Neural cell (in vitro differentiated cells): ENCODE data around the gene PGRMC2. TPM values are rescaled to one million over a fixed set of nuclear protein-coding genes. Genes with fewer than 3 reads are reported as not detected.

Source experiments
- H2AFZ ChIP-seq: fragments of 200-600, 300-800 bp; sonication (generic), shearing (Covaris generic); 2 replicates; pipeline ENCODE4 v1.6.0; 2014; ENCODE audit warnings: low read depth, mild to moderate bottlenecking, antibody characterized with exemption, low read length, moderate library complexity
- H3F3A ChIP-seq: fragments of 200-600 bp; shearing (Covaris generic); 2 replicates; pipeline ENCODE4 v1.6.1; 2016; ENCODE audit warnings: mild to moderate bottlenecking, moderate library complexity, mixed read lengths, antibody characterized with exemption, low read length; ENCODE audit not compliant: insufficient read depth, poor library complexity, severe bottlenecking
- H3K27ac ChIP-seq: fragments of 200-600, 300-800 bp; sonication (generic), shearing (Covaris generic); 2 replicates; pipeline ENCODE4 v1.5.1; 2014; ENCODE audit warnings: mild to moderate bottlenecking, low read length, moderate library complexity
- H3K27me3 ChIP-seq: fragments of 300-800, 200-600 bp; sonication (generic), shearing (Covaris generic); 2 replicates; pipeline ENCODE4 v1.6.0; 2014; ENCODE audit warnings: mild to moderate bottlenecking, low read depth, low read length, moderate library complexity; ENCODE audit not compliant: insufficient read depth
- H3K36me3 ChIP-seq: fragments of 300-800, 200-600 bp; sonication (generic), shearing (Covaris generic); 2 replicates; pipeline ENCODE4 v1.5.1; 2014; ENCODE audit warnings: mild to moderate bottlenecking, antibody characterized with exemption, low read length, moderate library complexity; ENCODE audit not compliant: insufficient read depth
- H3K4me2 ChIP-seq: fragments of 300-800, 200-600 bp; sonication (generic), shearing (Covaris generic); 2 replicates; pipeline ENCODE4 v1.6.0; 2014; ENCODE audit warnings: mild to moderate bottlenecking, low read length
- H3K4me3 ChIP-seq: fragments of 300-800, 200-600 bp; sonication (generic), shearing (Covaris generic); 2 replicates; pipeline ENCODE4 v1.5.1; 2014; ENCODE audit warnings: mild to moderate bottlenecking, low read length, moderate library complexity
- H3K79me2 ChIP-seq: fragments of 200-600 bp; shearing (Covaris generic); replicated peaks from 2 replicates; pipeline ENCODE4 v1.6.0; 2014; ENCODE audit warnings: mild to moderate bottlenecking, low read length, moderate library complexity; ENCODE audit not compliant: insufficient read depth
- H3K9ac ChIP-seq: fragments of 300-800, 200-600 bp; sonication (generic), shearing (Covaris generic); 2 replicates; pipeline ENCODE4 v1.6.1; 2016; ENCODE audit warnings: mild to moderate bottlenecking, low read length, mixed read lengths
- H3K9me2 ChIP-seq: fragments of 200-600 bp; shearing (Covaris generic); 2 replicates; pipeline ENCODE4 v1.6.1; 2016; ENCODE audit warnings: mild to moderate bottlenecking, low read length, mixed read lengths; ENCODE audit not compliant: insufficient read depth
- H3K9me3 ChIP-seq: fragments of 200-600, 300-800 bp; sonication (generic), shearing (Covaris generic); 2 replicates; pipeline ENCODE4 v1.6.1; 2016; ENCODE audit warnings: mild to moderate bottlenecking, mixed run types, low read length, moderate library complexity, mixed read lengths
- H4K20me1 ChIP-seq: fragments of 200-600 bp; shearing (Covaris generic); 2 replicates; pipeline ENCODE4 v1.6.1; 2016; ENCODE audit warnings: mild to moderate bottlenecking, mixed run types; ENCODE audit not compliant: insufficient read depth
- EP300 ChIP-seq: fragments of 450-650 bp; conservative IDR thresholded peaks from 2 replicates; pipeline ENCODE4 v1.6.1; 2014; ENCODE audit warnings: antibody characterized with exemption, mild to moderate bottlenecking, moderate library complexity; ENCODE audit not compliant: poor library complexity, severe bottlenecking
- EZH2 ChIP-seq: fragments of 200-600, 300-800 bp; shearing (Covaris generic), sonication (generic); IDR thresholded peaks from 2 replicates; pipeline ENCODE4 v1.6.1; 2014; ENCODE audit warnings: antibody characterized with exemption, low read length, borderline replicate concordance, mild to moderate bottlenecking; ENCODE audit not compliant: insufficient read depth, poor library complexity, severe bottlenecking
- MXI1 ChIP-seq: fragments of 450-650 bp; conservative IDR thresholded peaks from 2 replicates; pipeline ENCODE4 v1.6.1; 2014; ENCODE audit warnings: antibody characterized with exemption, mild to moderate bottlenecking; ENCODE audit not compliant: poor library complexity, severe bottlenecking
- POLR2AphosphoS5 ChIP-seq: IDR thresholded peaks from 2 replicates; pipeline ENCODE4 v1.6.1; 2012
- RAD21 ChIP-seq: fragments of 450-650 bp; conservative IDR thresholded peaks from 2 replicates; pipeline ENCODE4 v1.6.1; 2014; ENCODE audit warnings: antibody characterized with exemption, mild to moderate bottlenecking, moderate library complexity
- SMC3 ChIP-seq: fragments of 450-650 bp; conservative IDR thresholded peaks from 2 replicates; pipeline ENCODE4 v1.6.1; 2014; ENCODE audit warnings: antibody characterized with exemption, mild to moderate bottlenecking, moderate library complexity; ENCODE audit not compliant: poor library complexity
- TAF1 ChIP-seq: IDR thresholded peaks from 2 replicates; pipeline ENCODE4 v1.6.1; 2012; ENCODE audit warnings: low read depth
- polyA plus RNA-seq: library from polyadenylated mRNA; depleted of rRNA; stranded (reverse); fragments of >200 nt; gene quantifications from 2 replicates; pipeline ENCODE4 v1.2.3, GENCODE V29; 2014
- TF ChIP-seq, protein P1 (sequence below): fragments of 450-650 bp; IDR thresholded peaks from 2 replicates; pipeline ENCODE4 v1.5.1; 2014; ENCODE audit warnings: antibody characterized with exemption, mild to moderate bottlenecking, moderate library complexity; ENCODE audit not compliant: poor library complexity, severe bottlenecking
- TF ChIP-seq, protein P2 (sequence below): IDR thresholded peaks from 2 replicates; pipeline ENCODE4 v1.6.1; 2012; ENCODE audit warnings: borderline replicate concordance

PGRMC2 gene
- polyA plus RNA-seq, 1 donor from 2014 or later, result 16.5 TPM

DNA sequence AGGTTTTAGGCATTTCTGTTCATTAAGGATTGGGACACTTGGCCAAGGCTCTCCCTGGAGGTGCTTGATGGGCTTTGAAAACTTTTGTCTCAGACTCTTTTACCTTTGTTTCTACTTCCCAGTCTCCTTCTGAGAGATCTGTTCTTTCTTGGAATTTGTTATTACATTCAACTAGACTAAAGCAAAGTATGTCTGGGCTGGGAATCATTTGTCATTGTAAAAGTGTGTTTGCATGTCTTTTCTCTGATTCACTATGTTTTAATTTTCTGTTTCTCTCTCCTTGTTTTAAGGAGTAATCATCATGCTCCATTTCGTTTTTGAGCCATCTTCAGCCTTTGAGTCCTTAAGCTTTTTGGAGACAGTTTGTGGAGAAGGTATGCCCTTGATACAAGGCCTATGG is 12.2 kb upstream of the PGRMC2 start:
- no peaks in the 10 kb centered on the region for H3K36me3 ChIP-seq
- H4K20me1 ChIP-seq, result no peaks in the 10 kb centered on the region
- no peaks in the 10 kb centered on the region for H3K9me2 ChIP-seq
- TF ChIP-seq SMC3 (no peak), TAF1 (no peak), POLR2AphosphoS5 (no peak)
- TF ChIP-seq, protein P1, sequence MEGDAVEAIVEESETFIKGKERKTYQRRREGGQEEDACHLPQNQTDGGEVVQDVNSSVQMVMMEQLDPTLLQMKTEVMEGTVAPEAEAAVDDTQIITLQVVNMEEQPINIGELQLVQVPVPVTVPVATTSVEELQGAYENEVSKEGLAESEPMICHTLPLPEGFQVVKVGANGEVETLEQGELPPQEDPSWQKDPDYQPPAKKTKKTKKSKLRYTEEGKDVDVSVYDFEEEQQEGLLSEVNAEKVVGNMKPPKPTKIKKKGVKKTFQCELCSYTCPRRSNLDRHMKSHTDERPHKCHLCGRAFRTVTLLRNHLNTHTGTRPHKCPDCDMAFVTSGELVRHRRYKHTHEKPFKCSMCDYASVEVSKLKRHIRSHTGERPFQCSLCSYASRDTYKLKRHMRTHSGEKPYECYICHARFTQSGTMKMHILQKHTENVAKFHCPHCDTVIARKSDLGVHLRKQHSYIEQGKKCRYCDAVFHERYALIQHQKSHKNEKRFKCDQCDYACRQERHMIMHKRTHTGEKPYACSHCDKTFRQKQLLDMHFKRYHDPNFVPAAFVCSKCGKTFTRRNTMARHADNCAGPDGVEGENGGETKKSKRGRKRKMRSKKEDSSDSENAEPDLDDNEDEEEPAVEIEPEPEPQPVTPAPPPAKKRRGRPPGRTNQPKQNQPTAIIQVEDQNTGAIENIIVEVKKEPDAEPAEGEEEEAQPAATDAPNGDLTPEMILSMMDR, result no peak
- no peaks in the 10 kb centered on the region for H3K27me3 ChIP-seq
- no peak overlapping the region for H2AFZ ChIP-seq
- no peak overlapping the region for H3K4me2 ChIP-seq
- H3K9ac ChIP-seq, result no peak overlapping the region
- H3K79me2 ChIP-seq, result no peaks in the 10 kb centered on the region
- H3K9me3 ChIP-seq, result no peaks in the 10 kb centered on the region
- no peaks in the 10 kb centered on the region for H3F3A ChIP-seq
- H3K27ac ChIP-seq, result no peak overlapping the region
- H3K4me3 ChIP-seq, result no peak overlapping the region

DNA sequence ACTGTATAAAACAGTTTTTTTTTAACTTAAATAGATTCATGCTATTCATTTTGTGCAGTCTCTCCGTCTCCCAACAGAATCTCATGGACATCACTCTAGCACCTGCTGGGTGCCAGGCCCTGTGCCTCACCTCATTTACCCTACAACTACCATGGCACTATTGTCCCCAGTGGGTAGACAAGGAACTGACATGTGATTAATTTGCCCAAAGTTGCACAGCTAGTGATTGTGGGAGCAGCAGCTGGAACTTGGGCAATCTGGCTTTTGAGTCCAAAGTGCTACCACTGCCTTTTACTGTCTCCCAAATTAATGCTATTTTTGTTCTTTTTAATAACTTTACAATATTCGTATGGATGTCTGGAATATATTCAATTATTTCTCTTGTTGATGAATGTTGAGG is 11.2 kb upstream of the PGRMC2 start:
- Histone ChIP-seq H2AFZ (no peak overlapping the region), H3K9me2 (no peaks in the 10 kb centered on the region), H3K4me2 (no peak overlapping the region), H3K79me2 (no peaks in the 10 kb centered on the region), H3K9ac (no peak overlapping the region), H3K27me3 (no peaks in the 10 kb centered on the region), H3K4me3 (no peak overlapping the region), H3K27ac (no peak overlapping the region), H3K9me3 (no peaks in the 10 kb centered on the region), H3K36me3 (no peaks in the 10 kb centered on the region), H4K20me1 (no peaks in the 10 kb centered on the region), H3F3A (no peaks in the 10 kb centered on the region)
- TF ChIP-seq EP300 (no peak), EZH2 (no peak), RAD21 (no peak), TAF1 (no peak), MXI1 (no peak)
- TF ChIP-seq, protein P2, sequence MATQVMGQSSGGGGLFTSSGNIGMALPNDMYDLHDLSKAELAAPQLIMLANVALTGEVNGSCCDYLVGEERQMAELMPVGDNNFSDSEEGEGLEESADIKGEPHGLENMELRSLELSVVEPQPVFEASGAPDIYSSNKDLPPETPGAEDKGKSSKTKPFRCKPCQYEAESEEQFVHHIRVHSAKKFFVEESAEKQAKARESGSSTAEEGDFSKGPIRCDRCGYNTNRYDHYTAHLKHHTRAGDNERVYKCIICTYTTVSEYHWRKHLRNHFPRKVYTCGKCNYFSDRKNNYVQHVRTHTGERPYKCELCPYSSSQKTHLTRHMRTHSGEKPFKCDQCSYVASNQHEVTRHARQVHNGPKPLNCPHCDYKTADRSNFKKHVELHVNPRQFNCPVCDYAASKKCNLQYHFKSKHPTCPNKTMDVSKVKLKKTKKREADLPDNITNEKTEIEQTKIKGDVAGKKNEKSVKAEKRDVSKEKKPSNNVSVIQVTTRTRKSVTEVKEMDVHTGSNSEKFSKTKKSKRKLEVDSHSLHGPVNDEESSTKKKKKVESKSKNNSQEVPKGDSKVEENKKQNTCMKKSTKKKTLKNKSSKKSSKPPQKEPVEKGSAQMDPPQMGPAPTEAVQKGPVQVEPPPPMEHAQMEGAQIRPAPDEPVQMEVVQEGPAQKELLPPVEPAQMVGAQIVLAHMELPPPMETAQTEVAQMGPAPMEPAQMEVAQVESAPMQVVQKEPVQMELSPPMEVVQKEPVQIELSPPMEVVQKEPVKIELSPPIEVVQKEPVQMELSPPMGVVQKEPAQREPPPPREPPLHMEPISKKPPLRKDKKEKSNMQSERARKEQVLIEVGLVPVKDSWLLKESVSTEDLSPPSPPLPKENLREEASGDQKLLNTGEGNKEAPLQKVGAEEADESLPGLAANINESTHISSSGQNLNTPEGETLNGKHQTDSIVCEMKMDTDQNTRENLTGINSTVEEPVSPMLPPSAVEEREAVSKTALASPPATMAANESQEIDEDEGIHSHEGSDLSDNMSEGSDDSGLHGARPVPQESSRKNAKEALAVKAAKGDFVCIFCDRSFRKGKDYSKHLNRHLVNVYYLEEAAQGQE, result no peak
- TF ChIP-seq, protein P1, result no peak
